Rectal smooth muscle tissue (tissue), 1 donor: ENCODE data around the gene RBM4.
A peak's percentile ranks its signal among the peaks of the same experiment; 100 is the strongest.
"Not testable (repeated sequence)": the region's sequence is repeated elsewhere in the genome, so short reads cannot be mapped to it uniquely, and the experiment has no call there.

Experiments
- H3K27ac ChIP-seq: one replicate; pipeline ENCODE4 v1.7.0; 2013; ENCODE audit warnings: low read depth, low read length, inconsistent platforms
- H3K27me3 ChIP-seq: one replicate; pipeline ENCODE4 v1.7.0; 2013; ENCODE audit warnings: low read length; ENCODE audit not compliant: control insufficient read depth, insufficient read depth
- H3K36me3 ChIP-seq: one replicate; pipeline ENCODE4 v1.7.0; 2013; ENCODE audit warnings: low read length; ENCODE audit not compliant: control insufficient read depth, insufficient read depth
- H3K4me1 ChIP-seq: one replicate; pipeline ENCODE4 v1.7.0; 2013; ENCODE audit warnings: low read length; ENCODE audit not compliant: control insufficient read depth, insufficient read depth
- H3K4me3 ChIP-seq: one replicate; pipeline ENCODE4 v1.7.0; 2013; ENCODE audit warnings: low read length
- H3K9ac ChIP-seq: one replicate; pipeline ENCODE4 v1.7.0; 2013; ENCODE audit warnings: low read length

RBM4 gene

GRCh38 chr11:66625041-66625751 lies 13.3 kb upstream of the RBM4 start:
- Histone ChIP-seq H3K27ac (no peak overlapping the region), H3K4me3 (no peak overlapping the region), H3K27me3 (no peaks in the 10 kb centered on the region), H3K36me3 (peaks cover 54% of the 10 kb centered on the region), H3K9ac (no peak overlapping the region), H3K4me1 (peaks cover 31% of the 10 kb centered on the region)

GRCh38 chr11:66625752-66626149 lies 12.8 kb upstream of the RBM4 start:
- peaks cover 28% of the 10 kb centered on the region for H3K4me1 ChIP-seq
- peaks cover 54% of the 10 kb centered on the region for H3K36me3 ChIP-seq
- no peak overlapping the region for H3K27ac ChIP-seq
- no peak overlapping the region for H3K4me3 ChIP-seq
- no peaks in the 10 kb centered on the region for H3K27me3 ChIP-seq
- no peak overlapping the region for H3K9ac ChIP-seq

GRCh38 chr11:66626382-66626781 lies 12.1 kb upstream of the RBM4 start:
- Histone ChIP-seq H3K4me1 (peaks cover 28% of the 10 kb centered on the region), H3K9ac (no peak overlapping the region), H3K27me3 (no peaks in the 10 kb centered on the region), H3K27ac (no peak overlapping the region), H3K36me3 (peaks cover 54% of the 10 kb centered on the region), H3K4me3 (no peak overlapping the region)

GRCh38 chr11:66626926-66627325 lies 11.6 kb upstream of the RBM4 start:
- no peak overlapping the region for H3K27ac ChIP-seq
- no peak overlapping the region for H3K9ac ChIP-seq
- H3K4me3 ChIP-seq = no peak overlapping the region
- H3K27me3 ChIP-seq = no peaks in the 10 kb centered on the region
- H3K4me1 ChIP-seq = peaks cover 28% of the 10 kb centered on the region
- H3K36me3 ChIP-seq = peaks cover 54% of the 10 kb centered on the region

GRCh38 chr11:66628061-66628603 lies 10.4 kb upstream of the RBM4 start:
- no peaks in the 10 kb centered on the region for H3K27me3 ChIP-seq
- peaks cover 54% of the 10 kb centered on the region for H3K36me3 ChIP-seq
- peaks cover 21% of the 10 kb centered on the region for H3K4me1 ChIP-seq
- no peak overlapping the region for H3K4me3 ChIP-seq
- no peak overlapping the region for H3K9ac ChIP-seq
- H3K27ac ChIP-seq = no peak overlapping the region

- Histone ChIP-seq H3K9ac (no peak overlapping the region), H3K4me3 (no peak overlapping the region), H3K27ac (no peak overlapping the region), H3K36me3 (peaks cover 53% of the 10 kb centered on the region), H3K27me3 (no peaks in the 10 kb centered on the region), H3K4me1 (peaks cover 9% of the 10 kb centered on the region)
These were observed 9.1 kb upstream of the RBM4 start for GRCh38 chr11:66629356-66629755.

- Histone ChIP-seq H3K4me3 (no peak overlapping the region), H3K27ac (no peak overlapping the region), H3K36me3 (peaks cover 28% of the 10 kb centered on the region), H3K27me3 (no peaks in the 10 kb centered on the region), H3K9ac (no peak overlapping the region), H3K4me1 (peaks cover 4% of the 10 kb centered on the region)
These were observed 6.6 kb upstream of the RBM4 start for GRCh38 chr11:66631883-66632282.

GRCh38 chr11:66632952-66633351 lies 5.6 kb upstream of the RBM4 start:
- Histone ChIP-seq H3K4me3 (no peak overlapping the region), H3K9ac (no peak overlapping the region), H3K36me3 (peaks cover 18% of the 10 kb centered on the region), H3K4me1 (peaks cover 11% of the 10 kb centered on the region), H3K27me3 (no peaks in the 10 kb centered on the region), H3K27ac (no peak overlapping the region)

GRCh38 chr11:66636411-66636810 lies 2.1 kb upstream of the RBM4 start:
- no peak overlapping the region for H3K9ac ChIP-seq
- peaks cover 15% of the 10 kb centered on the region for H3K36me3 ChIP-seq
- H3K27me3 ChIP-seq = no peaks in the 10 kb centered on the region
- peaks cover 28% of the 10 kb centered on the region for H3K4me1 ChIP-seq
- peak overlapping the region; percentile 14 for H3K27ac ChIP-seq
- no peak overlapping the region for H3K4me3 ChIP-seq

GRCh38 chr11:66637557-66638176 lies 836 bp upstream of the RBM4 start:
- Histone ChIP-seq H3K36me3 (peaks cover 21% of the 10 kb centered on the region), H3K9ac (peak overlapping the region; percentile 68), H3K4me1 (peaks cover 37% of the 10 kb centered on the region), H3K27me3 (no peaks in the 10 kb centered on the region), H3K27ac (peak overlapping the region; percentile 73), H3K4me3 (peak overlapping the region; percentile 91)

- H3K27me3 ChIP-seq = no peaks in the 10 kb centered on the region
- H3K4me3 ChIP-seq = peak overlapping the region; percentile 99
- H3K9ac ChIP-seq = peak overlapping the region; percentile 100
- H3K4me1 ChIP-seq = peaks cover 44% of the 10 kb centered on the region
- H3K36me3 ChIP-seq = peaks cover 28% of the 10 kb centered on the region
- peak overlapping the region; percentile 94 for H3K27ac ChIP-seq
These were observed 737 bp downstream of the RBM4 start for GRCh38 chr11:66639066-66639813.

GRCh38 chr11:66639814-66640340 lies 1.4 kb downstream of the RBM4 start:
- H3K36me3 ChIP-seq = peaks cover 27% of the 10 kb centered on the region
- not testable (repeated sequence) for H3K27me3 ChIP-seq, H3K9ac ChIP-seq, H3K27ac ChIP-seq
- peak overlapping the region; percentile 99 for H3K4me3 ChIP-seq
- H3K4me1 ChIP-seq = peaks cover 49% of the 10 kb centered on the region
